NB4 (cell line): ENCODE data around the gene ROBO2.

Source experiments
- POLR2A ChIP-seq: IDR thresholded peaks from 2 replicates; pipeline ENCODE4 v1.6.1; 2011; ENCODE audit warnings: mild to moderate bottlenecking; ENCODE audit not compliant: insufficient read length; ENCODE audit errors: extremely low read depth
- TF ChIP-seq, protein P1 (sequence below): IDR thresholded peaks from one replicate; pipeline ENCODE4 v1.5.1; 2012; ENCODE audit warnings: low read depth, low read length

DNA sequence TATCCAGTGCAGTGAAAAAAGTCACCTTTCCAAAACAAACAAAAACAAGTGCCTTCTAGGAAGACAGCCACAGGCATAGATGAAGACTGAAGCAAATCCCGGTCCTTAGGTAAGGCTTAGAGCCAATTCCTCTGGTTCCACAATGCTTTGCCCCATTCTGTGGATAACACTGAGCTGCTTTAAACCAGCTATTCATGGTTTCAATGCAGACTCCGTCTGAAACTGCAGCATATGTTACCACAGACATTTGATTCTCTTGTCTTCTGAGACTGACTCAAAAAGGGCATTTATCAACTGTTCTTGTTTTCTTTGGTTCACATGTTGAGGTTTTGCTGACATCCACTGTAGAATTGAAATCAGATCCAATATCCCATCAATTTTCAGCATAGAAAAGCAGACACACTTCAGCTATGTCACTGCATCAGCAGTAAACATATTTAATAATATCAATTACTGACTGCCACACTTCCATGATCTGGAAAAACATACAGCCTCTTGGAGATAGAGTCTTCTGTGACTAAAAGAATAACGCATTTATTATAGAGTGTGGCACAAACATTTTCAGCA lies 659.3 kb downstream of the ROBO2 start:
- TF ChIP-seq POLR2A = no peak
- TF ChIP-seq, protein P1, sequence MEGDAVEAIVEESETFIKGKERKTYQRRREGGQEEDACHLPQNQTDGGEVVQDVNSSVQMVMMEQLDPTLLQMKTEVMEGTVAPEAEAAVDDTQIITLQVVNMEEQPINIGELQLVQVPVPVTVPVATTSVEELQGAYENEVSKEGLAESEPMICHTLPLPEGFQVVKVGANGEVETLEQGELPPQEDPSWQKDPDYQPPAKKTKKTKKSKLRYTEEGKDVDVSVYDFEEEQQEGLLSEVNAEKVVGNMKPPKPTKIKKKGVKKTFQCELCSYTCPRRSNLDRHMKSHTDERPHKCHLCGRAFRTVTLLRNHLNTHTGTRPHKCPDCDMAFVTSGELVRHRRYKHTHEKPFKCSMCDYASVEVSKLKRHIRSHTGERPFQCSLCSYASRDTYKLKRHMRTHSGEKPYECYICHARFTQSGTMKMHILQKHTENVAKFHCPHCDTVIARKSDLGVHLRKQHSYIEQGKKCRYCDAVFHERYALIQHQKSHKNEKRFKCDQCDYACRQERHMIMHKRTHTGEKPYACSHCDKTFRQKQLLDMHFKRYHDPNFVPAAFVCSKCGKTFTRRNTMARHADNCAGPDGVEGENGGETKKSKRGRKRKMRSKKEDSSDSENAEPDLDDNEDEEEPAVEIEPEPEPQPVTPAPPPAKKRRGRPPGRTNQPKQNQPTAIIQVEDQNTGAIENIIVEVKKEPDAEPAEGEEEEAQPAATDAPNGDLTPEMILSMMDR = no peak
